Inflammatory macrophage (primary cell): Measurements from ENCODE around the gene GOLGA6D.
"Not testable (repeated sequence)": the region's sequence is repeated elsewhere in the genome, so short reads cannot be mapped to it uniquely, and the experiment has no call there.

Source experiments
- DNase-seq, 2 donors: peaks; one replicate each; pipeline ENCODE4 v3.0.0-alpha.2; 2020 to 2022

GOLGA6D gene

GRCh38 chr15:75333654-75334419 lies 51.2 kb downstream of the GOLGA6D start:
- not testable (repeated sequence) for DNase-seq

- no peak for DNase-seq
Measured at GRCh38 chr15:75335313-75335704, 52.7 kb downstream of the GOLGA6D start.

- peak; percentile 76 to 89 for DNase-seq
Measured at GRCh38 chr15:75335705-75336355, 53.2 kb downstream of the GOLGA6D start, which contains the start of gene COMMD4. TSS of gene COMMD4 (plus strand) at chr15:75336063. CDS start at chr15:75336090, 27 bp downstream.

- no peak for DNase-seq
Measured at GRCh38 chr15:75338661-75339240, 56.1 kb downstream of the GOLGA6D start.

GRCh38 chr15:75339531-75340240 lies 57.1 kb downstream of the GOLGA6D start:
- no peak for DNase-seq

- DNase-seq = no peak
Measured at GRCh38 chr15:75342221-75342620, 59.6 kb downstream of the GOLGA6D start.

GRCh38 chr15:75343953-75344352 lies 61.3 kb downstream of the GOLGA6D start:
- DNase-seq = not testable (repeated sequence)
